ENCODE results near the gene SUGCT. TPM values are rescaled to one million over a fixed set of nuclear protein-coding genes. Genes with fewer than 3 reads are reported as not detected.

The SUGCT gene
- total and polyA plus RNA-seq, 2 of the 13 experiments (the other 11 are each of a cell fraction or from before 2014, with no cell fraction given): 10.1 to 22.2 TPM

- Histone ChIP-seq H3K79me2 (ENCODE audit: insufficient read depth, low read length) (no peaks in the 10 kb centered on the region), H2AFZ (ENCODE audit: low read length) (no peak overlapping the region), H3K9me3 (ENCODE audit: low read length) (no peaks in the 10 kb centered on the region), H3K27me3 (ENCODE audit: control insufficient read depth in 1 of 2, insufficient read depth in 2 of 2, low read length in 2 of 2) (no peaks in the 10 kb centered on the region), H3K4me3 (replicated peaks in 1 of 3; ENCODE audit: insufficient read depth in 1 of 3, low read depth in 2 of 3, low read length in 3 of 3) (no peak overlapping the region), H3K4me2 (ENCODE audit: low read depth, low read length) (no peak overlapping the region), H3K27ac (ENCODE audit: extremely low read length, insufficient read depth, low read length) (no peak overlapping the region), H3K4me1 (ENCODE audit: insufficient read depth, low read length) (no peaks in the 10 kb centered on the region), H4K20me1 (ENCODE audit: insufficient read depth, low read length) (no peaks in the 10 kb centered on the region), H3K36me3 (replicated peaks in 1 of 2; ENCODE audit: control insufficient read depth in 1 of 2, insufficient read depth in 2 of 2, low read length in 2 of 2) (no peaks in the 10 kb centered on the region), H3K9ac (ENCODE audit: insufficient read depth, low read depth, low read length) (no peak overlapping the region)
- in situ Hi-C loops (cut with HindIII; ENCODE audit: extremely low pct_ligation_motif_present, low pct_unique_long_range_greater_than_20kb): no loop called here
- ChIA-PET CTCF (ENCODE audit: low intra/inter-chr PET ratio, low total read pairs) (no interaction called here), POLR2A (no interaction called here)
- ATAC-seq: no peak
- no peak for TF ChIP-seq ARNT (IDR thresholded peaks at IDR 0.05)
- TF ChIP-seq SRY (CRISPR knock-in tag; IDR thresholded peaks at IDR 0.05): no peak
- TF ChIP-seq ZNF605 (CRISPR knock-in tag; IDR thresholded peaks at IDR 0.05): no peak
- no peak for TF ChIP-seq ATF1 (CRISPR knock-in tag; IDR thresholded peaks at IDR 0.05)
- no peak for TF ChIP-seq IRX3 (CRISPR knock-in tag; IDR thresholded peaks at IDR 0.05; ENCODE audit: borderline replicate concordance, low read depth)
- no peak for TF ChIP-seq KLF9 (CRISPR knock-in tag; IDR thresholded peaks at IDR 0.05; ENCODE audit: low read depth)
- no peak for TF ChIP-seq MEIS2 (CRISPR knock-in tag; IDR thresholded peaks at IDR 0.05)
- no peak for TF ChIP-seq NFE2L1 (CRISPR knock-in tag; IDR thresholded peaks at IDR 0.05; ENCODE audit: borderline replicate concordance)
- no peak for TF ChIP-seq PHB2 (IDR thresholded peaks at IDR 0.05; ENCODE audit: partially characterized antibody)
- no peak for DNase-seq (ENCODE audit: low spot score)
- intact Hi-C loops (cut with micrococcal nuclease; ENCODE audit: unreplicated experiment): no loop called here
- 100% methylated on average over 2 of the region's 2 CpGs for WGBS (ENCODE audit: low lambda C conversion rate)
- FAIRE-seq: no peak
- BruUV-seq (replicated peaks): no TSS peak
Observed at GRCh38 chr7:40425696-40426095, 290.9 kb downstream of the SUGCT start.

DNA sequence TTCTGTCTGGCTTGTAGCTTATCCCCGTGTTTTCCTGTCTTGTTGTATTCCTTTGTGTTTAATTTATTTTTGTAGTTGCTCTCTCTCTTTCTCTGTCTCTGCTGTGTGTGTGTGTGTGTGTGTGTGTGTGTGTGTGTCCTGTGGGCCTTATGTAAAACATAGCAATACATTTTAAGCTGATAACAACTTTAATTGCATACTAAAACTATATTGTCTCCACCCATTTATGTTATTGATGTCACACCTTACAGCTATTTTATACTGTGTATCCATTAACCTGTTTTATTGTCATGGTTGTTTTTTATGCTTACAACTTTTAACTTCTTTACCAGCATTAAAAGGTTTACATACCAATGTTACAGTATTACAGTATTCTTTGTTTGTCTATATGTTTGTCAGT is 293.6 kb downstream of the SUGCT start:
- ChIA-PET POLR2A (no interaction called here), CTCF (ENCODE audit: low intra/inter-chr PET ratio, low total read pairs) (no interaction called here)
- no peak for TF ChIP-seq ZNF720 (CRISPR knock-in tag; IDR thresholded peaks at IDR 0.05)
- TF ChIP-seq ZNF430 (CRISPR knock-in tag; IDR thresholded peaks at IDR 0.05): no peak
- no peak for TF ChIP-seq ZNF350 (CRISPR knock-in tag; IDR thresholded peaks at IDR 0.05; ENCODE audit: borderline replicate concordance, low read depth)
- no peak for TF ChIP-seq NFATC3 (CRISPR knock-in tag; IDR thresholded peaks at IDR 0.05)
- no peak for TF ChIP-seq NFYB (CRISPR knock-in tag; IDR thresholded peaks at IDR 0.05)
- no peak for TF ChIP-seq ZNF138 (CRISPR knock-in tag; IDR thresholded peaks at IDR 0.05; ENCODE audit: low read depth)
- TF ChIP-seq ZNF574 (CRISPR knock-in tag; IDR thresholded peaks at IDR 0.05): no peak
- TF ChIP-seq ZNF788 (CRISPR knock-in tag; IDR thresholded peaks at IDR 0.05; ENCODE audit: borderline replicate concordance): no peak
- no peak for TF ChIP-seq FOXJ3 (CRISPR knock-in tag; IDR thresholded peaks at IDR 0.05; ENCODE audit: borderline replicate concordance)
- TF ChIP-seq SIX4 (CRISPR knock-in tag; IDR thresholded peaks at IDR 0.05): no peak
- TF ChIP-seq RFXAP (CRISPR knock-in tag; IDR thresholded peaks at IDR 0.05; ENCODE audit: borderline replicate concordance): no peak

More for the DNA sequence above, 293.6 kb downstream of the SUGCT start:
- intact Hi-C loops (cut with micrococcal nuclease; ENCODE audit: unreplicated experiment): no loop called here
- H3K4me3 ChIP-seq (replicated peaks in 1 of 3; ENCODE audit: insufficient read depth in 1 of 3, low read depth in 2 of 3, low read length in 3 of 3): no peak overlapping the region
- H3K36me3 ChIP-seq (replicated peaks in 1 of 2; ENCODE audit: control insufficient read depth in 1 of 2, insufficient read depth in 2 of 2, low read length in 2 of 2): no peaks in the 10 kb centered on the region
- no peak for FAIRE-seq
- H3K9me3 ChIP-seq (ENCODE audit: low read length): peaks cover 10% of the 10 kb centered on the region; the same call in 1 of the 2 replicates
- in situ Hi-C loops (cut with HindIII; ENCODE audit: extremely low pct_ligation_motif_present, low pct_unique_long_range_greater_than_20kb): no loop called here
- H3K79me2 ChIP-seq (ENCODE audit: insufficient read depth, low read length): no peaks in the 10 kb centered on the region
- H4K20me1 ChIP-seq (ENCODE audit: insufficient read depth, low read length): no peaks in the 10 kb centered on the region
- ATAC-seq: no peak
- no peak for DNase-seq (ENCODE audit: low spot score)
- no peaks in the 10 kb centered on the region for H3K4me1 ChIP-seq (ENCODE audit: insufficient read depth, low read length)
- no peak overlapping the region for H3K27ac ChIP-seq (ENCODE audit: extremely low read length, insufficient read depth, low read length)
- no peak overlapping the region for H2AFZ ChIP-seq (ENCODE audit: low read length)
- no peak overlapping the region for H3K9ac ChIP-seq (ENCODE audit: insufficient read depth, low read depth, low read length)
- no peaks in the 10 kb centered on the region for H3K27me3 ChIP-seq (ENCODE audit: control insufficient read depth in 1 of 2, insufficient read depth in 2 of 2, low read length in 2 of 2)
- H3K4me2 ChIP-seq (ENCODE audit: low read depth, low read length): no peak overlapping the region
- WGBS (ENCODE audit: low lambda C conversion rate): 93% methylated on average over 1 of the region's 1 CpG
- no TSS peak for BruUV-seq (replicated peaks)
